Measurements from ENCODE around the gene FBXO10.

FBXO10 gene

DNA sequence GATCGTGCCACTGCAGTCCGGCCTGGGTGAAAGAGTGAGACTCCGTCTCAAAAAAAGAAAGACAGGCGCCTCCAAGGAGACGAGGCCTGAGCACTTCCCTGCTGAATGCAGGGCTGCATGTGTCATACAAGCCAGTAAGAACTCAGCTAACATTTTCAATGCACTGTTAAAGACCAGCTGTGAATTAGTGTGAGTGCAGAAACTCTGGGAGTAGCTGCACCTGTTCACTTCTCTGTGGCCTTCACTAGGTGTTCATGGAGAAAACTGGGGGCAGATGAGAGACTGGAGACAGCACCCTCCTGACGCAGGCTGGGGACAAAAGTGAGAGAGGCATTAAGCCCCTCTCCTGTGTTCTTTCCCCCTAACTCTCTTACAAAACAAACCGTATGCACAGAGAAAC is 41.8 kb downstream of the FBXO10 start:
- Histone ChIP-seq H3K27me3 (replicated peaks; ENCODE audit: insufficient read depth, low read length) (no peaks in the 10 kb centered on the region), H3K4me2 (ENCODE audit: low read depth, low read length) (no peak overlapping the region), H4K20me1 (ENCODE audit: insufficient read depth, low read length) (no peaks in the 10 kb centered on the region), H3K9ac (ENCODE audit: low read length) (no peak overlapping the region), H3F3A (ENCODE audit: insufficient read depth, low read length) (peaks cover 33% of the 10 kb centered on the region), H3K9me3 (replicated peaks; ENCODE audit: insufficient read depth, low read length) (no peaks in the 10 kb centered on the region), H3K79me2 (ENCODE audit: low read length) (peaks cover 4% of the 10 kb centered on the region; the same call in 1 of the 2 replicates), H3K4me3 (ENCODE audit: low read length) (no peak overlapping the region), H3K4me1 (ENCODE audit: low read length) (peaks cover 20% of the 10 kb centered on the region), H3K36me3 (replicated peaks; ENCODE audit: insufficient read depth, low read length) (no peaks in the 10 kb centered on the region), H2AFZ (ENCODE audit: low read length) (no peak overlapping the region), H3K9me2 (replicated peaks; ENCODE audit: insufficient read depth, low read length) (no peaks in the 10 kb centered on the region), H3K27ac (ENCODE audit: low read length) (no peak overlapping the region)
- DNase-seq: no peak
- TF ChIP-seq, protein P1, sequence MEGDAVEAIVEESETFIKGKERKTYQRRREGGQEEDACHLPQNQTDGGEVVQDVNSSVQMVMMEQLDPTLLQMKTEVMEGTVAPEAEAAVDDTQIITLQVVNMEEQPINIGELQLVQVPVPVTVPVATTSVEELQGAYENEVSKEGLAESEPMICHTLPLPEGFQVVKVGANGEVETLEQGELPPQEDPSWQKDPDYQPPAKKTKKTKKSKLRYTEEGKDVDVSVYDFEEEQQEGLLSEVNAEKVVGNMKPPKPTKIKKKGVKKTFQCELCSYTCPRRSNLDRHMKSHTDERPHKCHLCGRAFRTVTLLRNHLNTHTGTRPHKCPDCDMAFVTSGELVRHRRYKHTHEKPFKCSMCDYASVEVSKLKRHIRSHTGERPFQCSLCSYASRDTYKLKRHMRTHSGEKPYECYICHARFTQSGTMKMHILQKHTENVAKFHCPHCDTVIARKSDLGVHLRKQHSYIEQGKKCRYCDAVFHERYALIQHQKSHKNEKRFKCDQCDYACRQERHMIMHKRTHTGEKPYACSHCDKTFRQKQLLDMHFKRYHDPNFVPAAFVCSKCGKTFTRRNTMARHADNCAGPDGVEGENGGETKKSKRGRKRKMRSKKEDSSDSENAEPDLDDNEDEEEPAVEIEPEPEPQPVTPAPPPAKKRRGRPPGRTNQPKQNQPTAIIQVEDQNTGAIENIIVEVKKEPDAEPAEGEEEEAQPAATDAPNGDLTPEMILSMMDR (IDR thresholded peaks at IDR 0.05; ENCODE audit: low read length): no peak
- TF ChIP-seq EZH2phosphoT487 (IDR thresholded peaks at IDR 0.05; ENCODE audit: low read length) (no peak), EZH2 (optimal IDR thresholded peaks at IDR 0.05; ENCODE audit: low read depth, low read length) (no peak)

DNA sequence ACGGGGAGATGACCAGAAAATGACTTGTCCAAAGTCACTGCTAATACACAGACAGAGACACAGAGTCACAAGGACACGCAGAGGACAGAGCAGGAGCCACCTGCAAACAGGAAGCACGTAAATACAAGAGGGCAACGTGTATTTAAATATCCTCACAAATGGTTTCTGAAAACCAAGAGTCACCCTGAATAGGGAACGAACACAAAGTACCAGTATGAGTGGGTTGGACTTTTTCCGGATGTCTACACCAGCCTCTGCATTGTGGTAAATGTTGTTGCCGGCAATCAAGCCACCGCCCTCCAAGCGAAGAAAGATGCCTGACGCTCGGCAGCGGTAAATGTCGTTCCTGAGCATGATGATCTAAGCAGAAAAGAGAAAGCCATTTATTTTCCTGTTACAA is 44.5 kb downstream of the FBXO10 start:
- Histone ChIP-seq H3K9ac (ENCODE audit: low read length) (peak overlapping the region; percentile 91), H3K36me3 (replicated peaks; ENCODE audit: insufficient read depth, low read length) (no peaks in the 10 kb centered on the region), H3K9me2 (replicated peaks; ENCODE audit: insufficient read depth, low read length) (no peaks in the 10 kb centered on the region), H3K27ac (ENCODE audit: low read length) (peak overlapping the region; percentile 94), H3K79me2 (ENCODE audit: low read length) (peaks cover 4% of the 10 kb centered on the region; the same call in 1 of the 2 replicates), H3K4me3 (ENCODE audit: low read length) (peak overlapping the region; percentile 56), H3F3A (ENCODE audit: insufficient read depth, low read length) (peaks cover 44% of the 10 kb centered on the region), H3K4me1 (ENCODE audit: low read length) (peaks cover 36% of the 10 kb centered on the region), H4K20me1 (ENCODE audit: insufficient read depth, low read length) (no peaks in the 10 kb centered on the region), H3K9me3 (replicated peaks; ENCODE audit: insufficient read depth, low read length) (no peaks in the 10 kb centered on the region), H2AFZ (ENCODE audit: low read length) (peak overlapping the region; percentile 50), H3K27me3 (replicated peaks; ENCODE audit: insufficient read depth, low read length) (no peaks in the 10 kb centered on the region), H3K4me2 (ENCODE audit: low read depth, low read length) (peak overlapping the region; percentile 86)
- DNase-seq: peak; percentile 84
- TF ChIP-seq EZH2phosphoT487 (IDR thresholded peaks at IDR 0.05; ENCODE audit: low read length) (no peak), EZH2 (optimal IDR thresholded peaks at IDR 0.05; ENCODE audit: low read depth, low read length) (no peak)
- TF ChIP-seq, protein P1 (IDR thresholded peaks at IDR 0.05; ENCODE audit: low read length): no peak

DNA sequence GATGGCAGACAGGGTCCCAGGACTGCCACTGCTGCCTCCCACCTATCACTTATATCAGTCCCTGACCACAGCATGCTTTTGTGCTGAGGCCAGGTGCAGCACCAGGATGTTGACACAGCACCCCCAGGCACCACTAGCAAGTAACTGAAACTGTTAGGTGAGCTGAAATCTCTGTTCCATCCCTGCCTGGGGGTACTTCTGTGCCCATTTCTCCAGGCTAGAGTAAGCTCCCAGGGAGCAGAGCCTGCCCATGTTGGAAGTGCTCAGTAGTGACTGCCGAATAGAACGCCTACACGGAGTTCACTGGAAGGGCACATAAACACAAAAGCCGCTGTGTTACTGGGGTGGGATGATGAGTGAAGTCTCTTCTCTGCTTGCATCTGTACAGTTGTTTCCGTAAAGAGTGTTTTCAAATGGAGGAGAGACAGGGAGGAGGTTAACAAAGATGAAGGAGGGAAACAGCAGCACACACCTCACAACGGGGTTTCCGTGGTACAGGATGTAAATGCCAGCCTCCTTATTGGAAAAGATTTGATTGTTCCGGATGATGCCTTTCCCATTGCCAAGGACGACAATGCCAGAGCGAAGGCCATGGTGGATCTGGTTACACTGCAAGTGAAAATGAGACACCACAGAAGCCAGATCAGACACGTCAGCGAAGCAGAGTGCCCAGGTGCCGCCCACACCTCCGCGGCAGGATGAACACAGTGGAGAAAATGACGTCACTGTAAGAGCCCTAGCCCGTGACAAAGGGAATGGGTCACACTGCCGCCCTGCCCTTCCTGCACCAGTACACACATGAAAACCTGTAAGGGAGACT is 47.3 kb downstream of the FBXO10 start:
- H3F3A ChIP-seq (ENCODE audit: insufficient read depth, low read length): peaks cover 44% of the 10 kb centered on the region
- H3K9me3 ChIP-seq (replicated peaks; ENCODE audit: insufficient read depth, low read length): no peaks in the 10 kb centered on the region
- no peaks in the 10 kb centered on the region; the same call in 1 of the 2 replicates for H3K36me3 ChIP-seq (replicated peaks; ENCODE audit: insufficient read depth, low read length)
- no peaks in the 10 kb centered on the region for H4K20me1 ChIP-seq (ENCODE audit: insufficient read depth, low read length)
- DNase-seq: peak; percentile 96
- TF ChIP-seq, protein P1 (IDR thresholded peaks at IDR 0.05; ENCODE audit: low read length): 0 out of 2 replicates have a peak, but pooled peaks have one; percentile 6
- no peak for TF ChIP-seq EZH2phosphoT487 (IDR thresholded peaks at IDR 0.05; ENCODE audit: low read length)
- no peak for TF ChIP-seq EZH2 (optimal IDR thresholded peaks at IDR 0.05; ENCODE audit: low read depth, low read length)
- no peaks in the 10 kb centered on the region for H3K9me2 ChIP-seq (replicated peaks; ENCODE audit: insufficient read depth, low read length)
- peaks cover 36% of the 10 kb centered on the region for H3K4me1 ChIP-seq (ENCODE audit: low read length)
- H3K27me3 ChIP-seq (replicated peaks; ENCODE audit: insufficient read depth, low read length): no peaks in the 10 kb centered on the region
- H3K4me3 ChIP-seq (ENCODE audit: low read length): peak overlapping the region; percentile 60
- peak overlapping the region; percentile 94 for H3K27ac ChIP-seq (ENCODE audit: low read length)
- peaks cover 4% of the 10 kb centered on the region; the same call in 1 of the 2 replicates for H3K79me2 ChIP-seq (ENCODE audit: low read length)
- H3K9ac ChIP-seq (ENCODE audit: low read length): peak overlapping the region; percentile 87
- H2AFZ ChIP-seq (ENCODE audit: low read length): peak overlapping the region; percentile 11; the same call in 1 of the 2 replicates
- H3K4me2 ChIP-seq (ENCODE audit: low read depth, low read length): peak overlapping the region; percentile 71
